H9 (cell line): ENCODE measurements around the gene EPS15. TPM values are rescaled to one million over a fixed set of nuclear protein-coding genes. Genes with fewer than 3 reads are reported as not detected.
"Not testable (repeated sequence)": the region's sequence is repeated elsewhere in the genome, so short reads cannot be mapped to it uniquely, and the experiment has no call there.

Experiments
- DNase-seq: peaks from one replicate; pipeline ENCODE4 v3.0.0-alpha.2; 2017
- H2AFZ ChIP-seq: one replicate; pipeline ENCODE4 v1.6.1; 2013; ENCODE audit warnings: mild to moderate bottlenecking, low read length, control low read depth, moderate library complexity
- H2AK5ac ChIP-seq: 2 replicates; pipeline ENCODE4 v1.6.1; 2013; ENCODE audit warnings: low read length, control low read depth, mixed read lengths; ENCODE audit not compliant: insufficient read length
- H2BK120ac ChIP-seq: one replicate; pipeline ENCODE4 v1.6.1; 2013; ENCODE audit warnings: low read depth, mild to moderate bottlenecking, low read length, control low read depth, inconsistent platforms; ENCODE audit not compliant: poor library complexity, severe bottlenecking
- H2BK12ac ChIP-seq: 2 replicates; pipeline ENCODE4 v1.6.1; 2013; ENCODE audit warnings: low read length, control low read depth, mixed read lengths, low read depth; ENCODE audit not compliant: insufficient read length
- H2BK15ac ChIP-seq: 2 replicates; pipeline ENCODE4 v1.6.1; 2013; ENCODE audit warnings: low read depth, low read length, control low read depth
- H2BK20ac ChIP-seq: one replicate; pipeline ENCODE4 v1.6.1; 2013; ENCODE audit warnings: low read depth, mild to moderate bottlenecking, low read length, control low read depth, inconsistent platforms; ENCODE audit not compliant: poor library complexity, severe bottlenecking
- H2BK5ac ChIP-seq: 2 replicates; pipeline ENCODE4 v1.6.1; 2013; ENCODE audit warnings: low read length, control low read depth, mixed read lengths; ENCODE audit not compliant: insufficient read length
- H3K14ac ChIP-seq: 2 replicates; pipeline ENCODE4 v1.6.1; 2013; ENCODE audit warnings: low read length, control low read depth; ENCODE audit not compliant: insufficient read depth
- H3K18ac ChIP-seq: 2 replicates; pipeline ENCODE4 v1.6.1; 2013; ENCODE audit warnings: low read depth, mild to moderate bottlenecking, mixed read lengths, low read length, control low read depth; ENCODE audit not compliant: insufficient read length
- H3K23ac ChIP-seq: 2 replicates; pipeline ENCODE4 v1.6.1; 2013; ENCODE audit warnings: low read length, control low read depth, mixed read lengths, low read depth; ENCODE audit not compliant: insufficient read length
- H3K23me2 ChIP-seq: 2 replicates; pipeline ENCODE4 v1.6.1; 2013; ENCODE audit warnings: low read depth, mild to moderate bottlenecking, mixed read lengths, low read length, control low read depth; ENCODE audit not compliant: insufficient read length, poor library complexity, severe bottlenecking
- H3K27ac ChIP-seq: 2 replicates; pipeline ENCODE4 v1.5.1; 2013; ENCODE audit warnings: low read length, control low read depth, mixed read lengths, low read depth; ENCODE audit not compliant: insufficient read length
- H3K27me3 ChIP-seq: 2 replicates; pipeline ENCODE4 v1.6.1; 2013; ENCODE audit warnings: low read length, control low read depth, inconsistent platforms; ENCODE audit not compliant: insufficient read depth
- H3K4ac ChIP-seq: 2 replicates; pipeline ENCODE4 v1.6.1; 2013; ENCODE audit warnings: low read depth, mild to moderate bottlenecking, control low read depth, inconsistent platforms, low read length, moderate library complexity
- H3K4me1 ChIP-seq: 2 replicates; pipeline ENCODE4 v1.6.1; 2013; ENCODE audit warnings: low read length, control low read depth, inconsistent platforms; ENCODE audit not compliant: insufficient read depth
- H3K4me2 ChIP-seq: 2 replicates; pipeline ENCODE4 v1.6.1; 2013; ENCODE audit warnings: low read length, control low read depth, mixed read lengths; ENCODE audit not compliant: insufficient read length, insufficient read depth
- H3K56ac ChIP-seq: 2 replicates; pipeline ENCODE4 v1.6.1; 2013; ENCODE audit warnings: low read depth, mild to moderate bottlenecking, mixed read lengths, low read length, control low read depth; ENCODE audit not compliant: insufficient read length
- H3K79me1 ChIP-seq: 2 replicates; pipeline ENCODE4 v1.6.1; 2013; ENCODE audit warnings: low read depth, mild to moderate bottlenecking, moderate library complexity, low read length, control low read depth, inconsistent platforms; ENCODE audit not compliant: insufficient read depth, poor library complexity, severe bottlenecking
- H3K79me2 ChIP-seq: 2 replicates; pipeline ENCODE4 v1.6.1; 2013; ENCODE audit warnings: low read length, control low read depth, inconsistent platforms; ENCODE audit not compliant: insufficient read depth
- H3K9ac ChIP-seq: 2 replicates; pipeline ENCODE4 v1.6.1; 2013; ENCODE audit warnings: low read length, control low read depth, mixed read lengths; ENCODE audit not compliant: insufficient read length; ENCODE audit errors: extremely low read depth
- H3K9me3 ChIP-seq: one replicate; pipeline ENCODE4 v1.6.1; 2013; ENCODE audit warnings: low read depth, low read length, inconsistent platforms; ENCODE audit not compliant: control insufficient read depth
- H3T11ph ChIP-seq: one replicate; pipeline ENCODE4 v1.6.1; 2013; ENCODE audit warnings: mild to moderate bottlenecking, low read length, control low read depth, inconsistent platforms
- H4K20me1 ChIP-seq: one replicate; pipeline ENCODE4 v1.6.1; 2013; ENCODE audit not compliant: control insufficient read depth, insufficient read length, insufficient read depth
- H4K5ac ChIP-seq: 2 replicates; pipeline ENCODE4 v1.6.1; 2013; ENCODE audit warnings: low read depth, mild to moderate bottlenecking, mixed read lengths, low read length, control low read depth; ENCODE audit not compliant: insufficient read length
- H4K8ac ChIP-seq: replicated peaks from 2 replicates; pipeline ENCODE4 v1.6.1; 2013; ENCODE audit warnings: low read length, control low read depth, mixed read lengths, low read depth; ENCODE audit not compliant: insufficient read length
- H4K91ac ChIP-seq: 2 replicates; pipeline ENCODE4 v1.6.1; 2013; ENCODE audit warnings: low read depth, mild to moderate bottlenecking, moderate library complexity, mixed read lengths, low read length, control low read depth; ENCODE audit not compliant: insufficient read length
- H3K27ac Mint-ChIP-seq, 3 experiments: 2 replicates in 2 of 3; 3 replicates in 1 of 3; pipeline ENCODE4 v1.8.0; 2020 to 2021; ENCODE audit warnings: mixed read lengths in 3 of 3, mild to moderate bottlenecking in 1 of 3, moderate library complexity in 1 of 3
- H3K27me3 Mint-ChIP-seq: 2 replicates; pipeline ENCODE4 v1.8.0; 2021; ENCODE audit warnings: low read depth, mild to moderate bottlenecking, moderate library complexity, mixed read lengths
- H3K36me3 Mint-ChIP-seq, 3 experiments: 2 replicates in 2 of 3; 3 replicates in 1 of 3; pipeline ENCODE4 v1.8.0; 2020 to 2021; ENCODE audit warnings: low read depth in 3 of 3, mixed read lengths in 3 of 3; ENCODE audit not compliant: insufficient read depth in 1 of 3
- H3K4me1 Mint-ChIP-seq, 2 experiments: 2 replicates each; pipeline ENCODE4 v1.8.0; 2020; ENCODE audit warnings: mixed read lengths in 2 of 2
- H3K4me3 Mint-ChIP-seq, 2 experiments: 2 replicates in 1 of 2; 3 replicates in 1 of 2; pipeline ENCODE4 v1.8.0; 2020 to 2021; ENCODE audit warnings: mild to moderate bottlenecking in 2 of 2, mixed read lengths in 2 of 2, moderate library complexity in 1 of 2
- H3K9me3 Mint-ChIP-seq, 2 experiments: 2 replicates in 1 of 2; 3 replicates in 1 of 2; pipeline ENCODE4 v1.8.0; 2020; ENCODE audit warnings: mild to moderate bottlenecking in 2 of 2, mixed read lengths in 2 of 2, moderate library complexity in 1 of 2
- WGBS: extraction: QIAGEN DNeasy Blood & Tissue Kit; methylation state at CpG from one replicate; pipeline ENCODE4 v1.1.7; 2013; ENCODE audit warnings: missing lambda C conversion rate, low lambda C conversion rate, mixed read lengths; ENCODE audit not compliant: insufficient read length; ENCODE audit errors: extremely low coverage; 5-methylcytosine and 5-hydroxymethylcytosine counted together
- total RNA-seq: library from RNA; stranded (reverse); gene quantifications from 2 replicates; pipeline ENCODE4 v1.2.1, GENCODE V29; 2021
- TF ChIP-seq, protein P1 (sequence below): fragments of 200-600 bp; sonication (generic); conservative IDR thresholded peaks from 3 replicates; pipeline ENCODE4 v1.8.0; 2021; ENCODE audit warnings: antibody characterized with exemption, mild to moderate bottlenecking

The EPS15 gene
- total RNA-seq, 1 experiment from 2014 or later: 44.1 TPM

DNA sequence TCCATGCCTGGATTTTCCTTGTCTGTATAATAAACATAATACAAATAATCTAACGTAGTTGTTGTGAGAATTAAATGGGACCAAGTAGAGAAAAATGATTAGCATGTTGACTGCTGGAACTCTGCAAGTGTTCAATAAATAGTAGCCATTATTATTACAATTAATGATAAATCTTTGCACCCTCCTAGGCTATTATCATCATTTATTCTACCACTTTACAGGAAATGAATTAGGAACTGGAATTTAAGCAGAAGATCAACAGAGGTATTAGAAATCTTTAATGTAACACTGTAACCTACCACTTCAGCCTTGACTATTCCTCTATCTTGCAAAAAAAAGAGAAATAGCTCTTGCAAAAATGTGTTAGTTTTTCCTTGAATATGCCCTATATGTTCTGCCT, 126.8 kb downstream of the EPS15 start:
- no CpG with 5 or more reads among the region's 1 CpG for WGBS
- H2AFZ ChIP-seq: no peak overlapping the region

GRCh38 chr1:51390641-51391040, 128.4 kb downstream of the EPS15 start:
- H4K91ac ChIP-seq, H3K4ac ChIP-seq, H2BK20ac ChIP-seq, H3K4me3 Mint-ChIP-seq, H3K27me3 ChIP-seq, H3K79me2 ChIP-seq, H3K9me3 ChIP-seq, H3K9ac ChIP-seq, H3K27ac ChIP-seq, H4K8ac ChIP-seq, H3K18ac ChIP-seq, H2BK15ac ChIP-seq, H4K5ac ChIP-seq, H3K79me1 ChIP-seq, H3K27me3 Mint-ChIP-seq, H3K56ac ChIP-seq, H3K4me1 Mint-ChIP-seq, H2BK12ac ChIP-seq, H2BK5ac ChIP-seq, H3K27ac Mint-ChIP-seq, H3K23ac ChIP-seq, H3T11ph ChIP-seq, H3K23me2 ChIP-seq, H3K4me1 ChIP-seq, H2BK120ac ChIP-seq, H3K4me2 ChIP-seq, H2AFZ ChIP-seq, H3K14ac ChIP-seq, H4K20me1 ChIP-seq, DNase-seq, H2AK5ac ChIP-seq: not testable (repeated sequence)
- peaks cover 32 to 39% (median 35%) of the 10 kb centered on the region in 3 experiments for H3K36me3 Mint-ChIP-seq
- no CpG with 5 or more reads among the region's 2 CpGs for WGBS
- H3K9me3 Mint-ChIP-seq: peaks cover 20 to 21% of the 10 kb centered on the region in 2 experiments

More for the DNA sequence above, 126.8 kb downstream of the EPS15 start:
- Mint-ChIP-seq H3K9me3 (peaks cover 7 to 8% of the 10 kb centered on the region in 2 experiments; a peak in 3 of 5 replicates), H3K27me3 (no peaks in the 10 kb centered on the region), H3K36me3 (peaks cover 20 to 32% (median 23%) of the 10 kb centered on the region in 3 experiments), H3K27ac (no peak overlapping the region), H3K4me1 (no peaks in the 10 kb centered on the region), H3K4me3 (no peak overlapping the region)
- no peak overlapping the region for H3K14ac ChIP-seq
- no peaks in the 10 kb centered on the region for H3K27me3 ChIP-seq
- H3K18ac ChIP-seq: no peak overlapping the region
- no peaks in the 10 kb centered on the region for H3K9me3 ChIP-seq
- no peak overlapping the region for H3K4me2 ChIP-seq
- no peaks in the 10 kb centered on the region for H4K20me1 ChIP-seq
- H3K23me2 ChIP-seq: no peaks in the 10 kb centered on the region
- no peak overlapping the region for H3T11ph ChIP-seq
- no peak overlapping the region for H2AK5ac ChIP-seq
- H2BK20ac ChIP-seq: no peak overlapping the region
- no peak overlapping the region for H4K5ac ChIP-seq
- H4K8ac ChIP-seq: no peak overlapping the region
- H3K4me1 ChIP-seq: no peaks in the 10 kb centered on the region
- no peak overlapping the region for H3K23ac ChIP-seq
- no peak overlapping the region for H2BK120ac ChIP-seq
- H3K79me2 ChIP-seq: no peaks in the 10 kb centered on the region
- no peak overlapping the region for H3K56ac ChIP-seq
- H4K91ac ChIP-seq: no peak overlapping the region
- H2BK5ac ChIP-seq: no peak overlapping the region
- DNase-seq: no peak
- no peak overlapping the region for H2BK12ac ChIP-seq
- TF ChIP-seq, protein P1, sequence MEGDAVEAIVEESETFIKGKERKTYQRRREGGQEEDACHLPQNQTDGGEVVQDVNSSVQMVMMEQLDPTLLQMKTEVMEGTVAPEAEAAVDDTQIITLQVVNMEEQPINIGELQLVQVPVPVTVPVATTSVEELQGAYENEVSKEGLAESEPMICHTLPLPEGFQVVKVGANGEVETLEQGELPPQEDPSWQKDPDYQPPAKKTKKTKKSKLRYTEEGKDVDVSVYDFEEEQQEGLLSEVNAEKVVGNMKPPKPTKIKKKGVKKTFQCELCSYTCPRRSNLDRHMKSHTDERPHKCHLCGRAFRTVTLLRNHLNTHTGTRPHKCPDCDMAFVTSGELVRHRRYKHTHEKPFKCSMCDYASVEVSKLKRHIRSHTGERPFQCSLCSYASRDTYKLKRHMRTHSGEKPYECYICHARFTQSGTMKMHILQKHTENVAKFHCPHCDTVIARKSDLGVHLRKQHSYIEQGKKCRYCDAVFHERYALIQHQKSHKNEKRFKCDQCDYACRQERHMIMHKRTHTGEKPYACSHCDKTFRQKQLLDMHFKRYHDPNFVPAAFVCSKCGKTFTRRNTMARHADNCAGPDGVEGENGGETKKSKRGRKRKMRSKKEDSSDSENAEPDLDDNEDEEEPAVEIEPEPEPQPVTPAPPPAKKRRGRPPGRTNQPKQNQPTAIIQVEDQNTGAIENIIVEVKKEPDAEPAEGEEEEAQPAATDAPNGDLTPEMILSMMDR: no peak
- H3K79me1 ChIP-seq: no peaks in the 10 kb centered on the region
- H2BK15ac ChIP-seq: no peak overlapping the region
- H3K27ac ChIP-seq: no peak overlapping the region
- H3K4ac ChIP-seq: no peak overlapping the region
- no peak overlapping the region for H3K9ac ChIP-seq
